ENCODE data around the gene SLC17A4.

DNA sequence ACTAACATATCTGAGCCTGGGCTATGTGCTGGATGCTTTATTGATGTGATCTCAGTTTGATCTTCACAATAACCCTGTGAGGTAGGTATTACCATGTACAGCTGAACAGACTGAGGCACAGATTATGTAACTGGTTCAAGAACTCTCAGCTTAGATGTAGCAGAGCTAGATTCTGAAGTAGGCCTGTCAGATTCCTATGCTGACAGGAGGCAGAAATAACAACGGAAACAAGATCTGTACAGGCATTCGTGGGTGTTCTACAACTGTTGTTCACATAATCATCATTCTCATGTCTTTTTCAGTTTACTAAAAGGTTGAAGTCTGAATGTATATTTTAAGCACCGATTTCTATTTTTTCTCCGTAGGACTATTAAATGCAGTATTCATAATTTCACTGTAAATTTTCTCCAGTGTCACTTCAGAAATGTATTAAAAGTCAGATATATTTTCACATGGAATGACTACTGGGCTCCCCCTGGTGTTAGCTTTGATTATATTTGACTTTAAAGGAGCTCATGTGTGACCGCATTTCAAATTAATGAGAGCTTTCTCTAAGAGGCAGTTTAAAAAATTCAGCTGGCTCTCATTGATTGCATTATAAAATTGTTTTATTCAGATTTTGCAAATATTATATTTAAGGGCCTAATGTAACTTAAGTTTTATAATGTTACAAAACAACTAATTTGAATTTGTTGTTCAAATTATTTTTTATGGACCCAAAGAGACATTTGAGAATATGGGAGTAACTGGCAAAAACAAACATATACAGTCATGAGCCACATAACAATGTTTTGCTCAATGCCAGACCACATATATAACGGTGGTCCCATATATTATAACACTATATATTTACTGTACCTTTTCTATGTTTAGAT lies 36.4 kb upstream of the SLC17A4 start:
- TF ChIP-seq, protein P1, sequence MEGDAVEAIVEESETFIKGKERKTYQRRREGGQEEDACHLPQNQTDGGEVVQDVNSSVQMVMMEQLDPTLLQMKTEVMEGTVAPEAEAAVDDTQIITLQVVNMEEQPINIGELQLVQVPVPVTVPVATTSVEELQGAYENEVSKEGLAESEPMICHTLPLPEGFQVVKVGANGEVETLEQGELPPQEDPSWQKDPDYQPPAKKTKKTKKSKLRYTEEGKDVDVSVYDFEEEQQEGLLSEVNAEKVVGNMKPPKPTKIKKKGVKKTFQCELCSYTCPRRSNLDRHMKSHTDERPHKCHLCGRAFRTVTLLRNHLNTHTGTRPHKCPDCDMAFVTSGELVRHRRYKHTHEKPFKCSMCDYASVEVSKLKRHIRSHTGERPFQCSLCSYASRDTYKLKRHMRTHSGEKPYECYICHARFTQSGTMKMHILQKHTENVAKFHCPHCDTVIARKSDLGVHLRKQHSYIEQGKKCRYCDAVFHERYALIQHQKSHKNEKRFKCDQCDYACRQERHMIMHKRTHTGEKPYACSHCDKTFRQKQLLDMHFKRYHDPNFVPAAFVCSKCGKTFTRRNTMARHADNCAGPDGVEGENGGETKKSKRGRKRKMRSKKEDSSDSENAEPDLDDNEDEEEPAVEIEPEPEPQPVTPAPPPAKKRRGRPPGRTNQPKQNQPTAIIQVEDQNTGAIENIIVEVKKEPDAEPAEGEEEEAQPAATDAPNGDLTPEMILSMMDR (IDR thresholded peaks at IDR 0.05) = peak; percentile 77
- TF ChIP-seq POLR2AphosphoS5 (IDR thresholded peaks at IDR 0.05; ENCODE audit: low read depth, low read length) (no peak), SIN3A (IDR thresholded peaks at IDR 0.05; ENCODE audit: borderline replicate concordance, insufficient read depth, low read depth, low read length) (no peak), REST (IDR thresholded peaks at IDR 0.05; ENCODE audit: insufficient read depth in 1 of 2, low read depth in 2 of 2, low read length in 1 of 2) (no peak)

Data from Panc1 (cell line).